Stimulated activated CD4-positive, alpha-beta T cell treated with anti-CD3 and anti-CD28 coated beads, Interleukin-4, amount 100 ng/mL, for 4 hours (primary cell): ENCODE data around the gene PPP2R2C.

Experiments used
- DNase-seq, 2 experiments: peaks; one replicate each; pipeline ENCODE4 v3.0.0-alpha.2; 2020

The PPP2R2C gene

GRCh38 chr4:6446538-6447451, 25.6 kb downstream of the PPP2R2C start:
- DNase-seq, result no peak

- no peak for DNase-seq
Observed at GRCh38 chr4:6446130-6446482, 26.3 kb downstream of the PPP2R2C start.

GRCh38 chr4:6445403-6446129, 26.8 kb downstream of the PPP2R2C start:
- DNase-seq, result no peak

GRCh38 chr4:6444582-6444981, 27.8 kb downstream of the PPP2R2C start:
- DNase-seq, result no peak

GRCh38 chr4:6443035-6444023, 29.1 kb downstream of the PPP2R2C start:
- DNase-seq, result no peak

GRCh38 chr4:6442555-6442954, 29.9 kb downstream of the PPP2R2C start:
- no peak for DNase-seq

GRCh38 chr4:6441758-6442157, 30.7 kb downstream of the PPP2R2C start:
- DNase-seq, result no peak

GRCh38 chr4:6441202-6441582, 31.2 kb downstream of the PPP2R2C start:
- no peak for DNase-seq

- DNase-seq, result no peak
Observed at GRCh38 chr4:6440506-6441201, 31.8 kb downstream of the PPP2R2C start.

GRCh38 chr4:6439120-6439762, 33.2 kb downstream of the PPP2R2C start:
- no peak for DNase-seq

GRCh38 chr4:6437826-6438238, 34.6 kb downstream of the PPP2R2C start:
- DNase-seq, result no peak

- no peak for DNase-seq
Observed at GRCh38 chr4:6435010-6435409, 37.4 kb downstream of the PPP2R2C start.

GRCh38 chr4:6430927-6431326, 41.5 kb downstream of the PPP2R2C start:
- DNase-seq, result no peak

GRCh38 chr4:6427439-6428090, 44.8 kb downstream of the PPP2R2C start:
- DNase-seq, result no peak

GRCh38 chr4:6426571-6427438, 45.6 kb downstream of the PPP2R2C start:
- no peak for DNase-seq

- no peak for DNase-seq
Observed at GRCh38 chr4:6425911-6426310, 46.5 kb downstream of the PPP2R2C start.

- no peak for DNase-seq
Observed at GRCh38 chr4:6425336-6425735, 47.1 kb downstream of the PPP2R2C start.

GRCh38 chr4:6424425-6424824, 48.0 kb downstream of the PPP2R2C start:
- DNase-seq, result no peak

- no peak for DNase-seq
Observed at GRCh38 chr4:6423575-6423974, 48.8 kb downstream of the PPP2R2C start.

- DNase-seq, result no peak
Observed at GRCh38 chr4:6422866-6423265, 49.5 kb downstream of the PPP2R2C start.
